ENCODE results near the gene CYTH3.
A peak's percentile ranks its signal among the peaks of the same experiment; 100 is the strongest.

Gene CYTH3

GRCh38 chr7:6271060-6271658, 1.3 kb downstream of the CYTH3 start:
- peak overlapping the region; percentile 52 for H3K4me3 ChIP-seq (ENCODE audit: insufficient read depth, low read length, poor library complexity, severe bottlenecking)

DNA sequence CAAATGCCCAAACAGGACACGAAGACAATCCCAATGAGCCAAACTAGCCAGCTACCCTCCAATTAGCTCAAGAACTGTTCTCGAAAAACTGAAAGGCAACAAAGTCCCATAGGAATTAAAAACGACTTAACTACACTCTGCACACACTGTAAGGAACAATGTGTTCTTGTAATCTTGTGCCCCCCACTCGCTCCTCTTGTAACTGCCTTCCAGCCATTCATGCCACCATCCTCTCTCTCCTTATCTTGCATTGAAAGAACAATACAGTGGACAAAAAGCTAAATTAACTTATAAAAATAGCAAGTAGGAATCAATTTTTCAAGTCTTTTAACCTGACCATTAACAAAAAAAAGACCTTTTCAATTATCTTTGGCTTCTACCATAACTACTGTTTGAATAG, 2.9 kb downstream of the CYTH3 start:
- Histone ChIP-seq H2AFZ (ENCODE audit: low read depth, low read length, severe bottlenecking) (no peak overlapping the region), H3K9me2 (replicated peaks; ENCODE audit: insufficient read depth, low read length) (no peaks in the 10 kb centered on the region), H3K4me3 (ENCODE audit: insufficient read depth, low read length, poor library complexity, severe bottlenecking) (no peak overlapping the region), H4K20me1 (ENCODE audit: low read depth, low read length) (no peaks in the 10 kb centered on the region), H3K27ac (ENCODE audit: low read depth, low read length) (no peak overlapping the region), H3K9ac (ENCODE audit: low read length) (no peak overlapping the region), H3K79me2 (ENCODE audit: insufficient read depth, low read length) (no peaks in the 10 kb centered on the region), H3K9me3 (ENCODE audit: insufficient read depth, low read length) (no peaks in the 10 kb centered on the region), H3K27me3 (ENCODE audit: low read length) (no peaks in the 10 kb centered on the region), H3K36me3 (ENCODE audit: low read length) (no peaks in the 10 kb centered on the region), H3K4me2 (ENCODE audit: low read depth, low read length, poor library complexity, severe bottlenecking) (no peak overlapping the region), H3F3A (ENCODE audit: insufficient read depth) (peaks cover 13% of the 10 kb centered on the region; the same call in 1 of the 2 replicates)
- TF ChIP-seq CTCF (IDR thresholded peaks at IDR 0.05; ENCODE audit: insufficient read depth, low read length, poor library complexity, severe bottlenecking) (no peak), EZH2phosphoT487 (conservative IDR thresholded peaks at IDR 0.05; ENCODE audit: low read length) (no peak)

More at GRCh38 chr7:6271060-6271658, 1.3 kb downstream of the CYTH3 start:
- Histone ChIP-seq H3K9me2 (replicated peaks; ENCODE audit: insufficient read depth, low read length) (no peaks in the 10 kb centered on the region), H4K20me1 (ENCODE audit: low read depth, low read length) (no peaks in the 10 kb centered on the region), H3K79me2 (ENCODE audit: insufficient read depth, low read length) (no peaks in the 10 kb centered on the region), H3K9ac (ENCODE audit: low read length) (peak overlapping the region; percentile 43; the same call in 1 of the 2 replicates), H3K27me3 (ENCODE audit: low read length) (no peaks in the 10 kb centered on the region), H3K4me2 (ENCODE audit: low read depth, low read length, poor library complexity, severe bottlenecking) (peak overlapping the region; percentile 74), H3K27ac (ENCODE audit: low read depth, low read length) (no peak overlapping the region), H3K9me3 (ENCODE audit: insufficient read depth, low read length) (no peaks in the 10 kb centered on the region), H3F3A (ENCODE audit: insufficient read depth) (peaks cover 13% of the 10 kb centered on the region; the same call in 1 of the 2 replicates), H2AFZ (ENCODE audit: low read depth, low read length, severe bottlenecking) (peak overlapping the region; percentile 66), H3K36me3 (ENCODE audit: low read length) (no peaks in the 10 kb centered on the region)
- TF ChIP-seq EZH2phosphoT487 (conservative IDR thresholded peaks at IDR 0.05; ENCODE audit: low read length) (peak; percentile 85; the same call in 1 of the 2 replicates), CTCF (IDR thresholded peaks at IDR 0.05; ENCODE audit: insufficient read depth, low read length, poor library complexity, severe bottlenecking) (peak; percentile 9)

DNA sequence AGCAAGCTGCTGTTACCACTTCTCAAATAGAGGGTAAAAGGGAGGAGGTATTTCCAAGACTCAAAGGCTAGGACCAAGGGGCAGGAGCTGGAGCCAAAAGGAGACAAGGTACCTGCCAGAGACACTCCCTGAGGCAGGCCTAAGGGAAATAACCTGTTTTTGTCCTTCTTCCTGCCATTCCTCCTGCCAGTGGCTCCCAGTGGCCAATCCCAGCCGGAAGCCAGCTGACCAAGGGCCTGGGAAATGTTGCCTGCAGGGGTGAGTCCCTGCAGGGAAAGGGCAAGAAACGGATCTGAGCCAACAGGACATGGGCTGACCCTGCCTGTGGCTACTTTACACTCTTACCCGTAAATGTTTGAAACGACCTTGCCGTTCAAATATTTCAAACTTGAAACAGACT, 3.5 kb downstream of the CYTH3 start:
- Histone ChIP-seq H3K79me2 (ENCODE audit: insufficient read depth, low read length) (no peaks in the 10 kb centered on the region), H3K36me3 (ENCODE audit: low read length) (no peaks in the 10 kb centered on the region), H3F3A (ENCODE audit: insufficient read depth) (peaks cover 13% of the 10 kb centered on the region; the same call in 1 of the 2 replicates), H3K27me3 (ENCODE audit: low read length) (no peaks in the 10 kb centered on the region), H3K4me3 (ENCODE audit: insufficient read depth, low read length, poor library complexity, severe bottlenecking) (no peak overlapping the region), H3K9ac (ENCODE audit: low read length) (no peak overlapping the region), H3K9me2 (replicated peaks; ENCODE audit: insufficient read depth, low read length) (no peaks in the 10 kb centered on the region), H2AFZ (ENCODE audit: low read depth, low read length, severe bottlenecking) (no peak overlapping the region), H3K9me3 (ENCODE audit: insufficient read depth, low read length) (no peaks in the 10 kb centered on the region), H3K4me2 (ENCODE audit: low read depth, low read length, poor library complexity, severe bottlenecking) (no peak overlapping the region), H3K27ac (ENCODE audit: low read depth, low read length) (no peak overlapping the region), H4K20me1 (ENCODE audit: low read depth, low read length) (no peaks in the 10 kb centered on the region)
- TF ChIP-seq EZH2phosphoT487 (conservative IDR thresholded peaks at IDR 0.05; ENCODE audit: low read length) = no peak
- no peak for TF ChIP-seq CTCF (IDR thresholded peaks at IDR 0.05; ENCODE audit: insufficient read depth, low read length, poor library complexity, severe bottlenecking)

Data from SU-DHL-6 (cell line).